GM18508 (cell line): ENCODE data around the gene AP2A2.

Source experiments
- ATAC-seq: cut with Tn5 transposase; IDR thresholded peaks from one replicate; pipeline ENCODE4 v1.9.1; 2021; ENCODE audit warnings: moderate number of reproducible peaks; ENCODE audit not compliant: insufficient read depth, unreplicated experiment

Gene AP2A2

GRCh38 chr11:898143-898511 is 27.5 kb upstream of the AP2A2 start:
- ATAC-seq, result no peak

GRCh38 chr11:898540-899190 is 27.0 kb upstream of the AP2A2 start:
- no peak for ATAC-seq

GRCh38 chr11:899724-900123 is 25.9 kb upstream of the AP2A2 start:
- ATAC-seq, result no peak

- ATAC-seq, result no peak
Observed at GRCh38 chr11:900545-900944, 25.1 kb upstream of the AP2A2 start.

GRCh38 chr11:901452-902061 is 24.1 kb upstream of the AP2A2 start:
- no peak for ATAC-seq

GRCh38 chr11:904380-904779 is 21.3 kb upstream of the AP2A2 start:
- ATAC-seq, result no peak

- no peak for ATAC-seq
Observed at GRCh38 chr11:905952-906351, 19.7 kb upstream of the AP2A2 start.

- no peak for ATAC-seq
Observed at GRCh38 chr11:907668-908067, 18.0 kb upstream of the AP2A2 start.

- ATAC-seq, result no peak
Observed at GRCh38 chr11:908273-908672, 17.4 kb upstream of the AP2A2 start.

GRCh38 chr11:909406-909805 is 16.3 kb upstream of the AP2A2 start:
- ATAC-seq, result no peak

GRCh38 chr11:910044-910588 is 15.6 kb upstream of the AP2A2 start:
- no peak for ATAC-seq

GRCh38 chr11:910589-911030 is 15.1 kb upstream of the AP2A2 start, which contains the start of gene CHID1:
Gene CHID1 (minus strand): TSS chr11:910810. CDS start chr11:904816, 5,994 bp downstream.
- no peak for ATAC-seq

- ATAC-seq, result no peak
Observed at GRCh38 chr11:911031-911889, 14.4 kb upstream of the AP2A2 start.

GRCh38 chr11:911890-912219 is 13.8 kb upstream of the AP2A2 start:
- ATAC-seq, result no peak

GRCh38 chr11:912266-912665 is 13.4 kb upstream of the AP2A2 start:
- no peak for ATAC-seq

- no peak for ATAC-seq
Observed at GRCh38 chr11:913043-913442, 12.6 kb upstream of the AP2A2 start.

- ATAC-seq, result no peak
Observed at GRCh38 chr11:914204-914603, 11.5 kb upstream of the AP2A2 start.

- ATAC-seq, result no peak
Observed at GRCh38 chr11:914747-915501, 10.7 kb upstream of the AP2A2 start.

- ATAC-seq, result no peak
Observed at GRCh38 chr11:917426-917825, 8.2 kb upstream of the AP2A2 start.

GRCh38 chr11:921921-922678 is 3.6 kb upstream of the AP2A2 start:
- ATAC-seq, result no peak
